HepG2 (cell line): ENCODE data around the gene NEURL4. TPM values are rescaled to one million over a fixed set of nuclear protein-coding genes. Genes with fewer than 3 reads are reported as not detected.

Source experiments
- DR1 ChIP-seq: sonication (generic); formaldehyde crosslinking; IDR thresholded peaks from 2 replicates; pipeline ENCODE4 v1.8.0; 2021; ENCODE audit warnings: mild to moderate bottlenecking, missing genetic modification reagents, inconsistent platforms
- HMGXB3 ChIP-seq: sonication (generic); formaldehyde crosslinking; IDR thresholded peaks from 2 replicates; pipeline ENCODE4 v1.4.0; 2020; ENCODE audit warnings: missing genetic modification reagents, borderline replicate concordance
- HNF1B ChIP-seq: sonication (generic); formaldehyde crosslinking; IDR thresholded peaks from 2 replicates; pipeline ENCODE4 v1.5.1; 2020; ENCODE audit warnings: mild to moderate bottlenecking, moderate library complexity, missing genetic modification reagents
- HNRNPK ChIP-seq: fragments of 200-400 bp; formaldehyde crosslinking; IDR thresholded peaks from 2 replicates; pipeline ENCODE4 v1.6.1; 2018; ENCODE audit warnings: low read length, low read depth, moderate library complexity, mild to moderate bottlenecking; ENCODE audit not compliant: poor library complexity, severe bottlenecking
- ISL2 ChIP-seq: sonication (generic); formaldehyde crosslinking; IDR thresholded peaks from 2 replicates; pipeline ENCODE4 v1.5.0; 2020; ENCODE audit warnings: missing genetic modification reagents
- NFE2L1 ChIP-seq: sonication (generic); formaldehyde crosslinking; IDR thresholded peaks from 2 replicates; pipeline ENCODE4 v1.4.0; 2020; ENCODE audit warnings: missing genetic modification reagents, mild to moderate bottlenecking, borderline replicate concordance
- ZNF17 ChIP-seq: sonication (generic); formaldehyde crosslinking; IDR thresholded peaks from 2 replicates; pipeline ENCODE4 v1.5.0; 2020; ENCODE audit warnings: mild to moderate bottlenecking, missing genetic modification reagents
- ZNF367 ChIP-seq: sonication (generic); formaldehyde crosslinking; IDR thresholded peaks from 2 replicates; pipeline ENCODE4 v1.4.0; 2020; ENCODE audit warnings: missing genetic modification reagents, borderline replicate concordance
- ZNF407 ChIP-seq: sonication (generic); formaldehyde crosslinking; IDR thresholded peaks from one replicate; pipeline ENCODE4 v1.5.1; 2020; ENCODE audit warnings: mild to moderate bottlenecking, missing genetic modification reagents; ENCODE audit errors: not compliant biosample characterization
- ZNF7 ChIP-seq: IDR thresholded peaks from 2 replicates; pipeline ENCODE4 v1.6.1; 2016; ENCODE audit warnings: missing biosample characterization, missing genetic modification reagents
- ZNF792 ChIP-seq: IDR thresholded peaks from 2 replicates; pipeline ENCODE4 v1.6.1; 2016
- polyA plus RNA-seq, 8 experiments: library from polyadenylated mRNA; depleted of rRNA in 3 of 8; stranded (reverse) in 7 of 8; unstranded in 1 of 8; fragments of >200 nt; fragmentation: Illumina TruSeq in 4 of 8; extraction: Trizol in 4 of 8; gene quantifications; 2 replicates each; pipeline versions ENCODE4 v1.2.1 to v1.2.3, GENCODE V29; 2011 to 2016; ENCODE audit warnings: low read depth in 4 of 8, missing spikeins in 1 of 8, mixed read lengths in 1 of 8; ENCODE audit not compliant: insufficient read depth in 1 of 8
- total RNA-seq, 5 experiments: library from RNA; depleted of rRNA; stranded (reverse); fragments of >200 nt; fragmentation: Illumina TruSeq; extraction: Trizol; gene quantifications; 2 replicates each; pipeline ENCODE4 v1.2.3, GENCODE V29; 2016; ENCODE audit warnings: low read depth in 1 of 5

NEURL4 gene
- total and polyA plus RNA-seq, 2 of the 13 experiments (the other 11 are each of a cell fraction or from before 2014, with no cell fraction given) = 14.8 to 15.7 TPM

GRCh38 chr17:7281074-7281952, 47.8 kb downstream of the NEURL4 start, which contains the start of gene SLC2A4 (continued):
- TF ChIP-seq ZNF407 (CRISPR knock-in tag) (no peak), HNF1B (CRISPR knock-in tag) (0 out of 2 replicates have a peak, but pooled peaks have one; percentile 46), ZNF17 (CRISPR knock-in tag) (no peak), DR1 (no peak), ZNF792 (CRISPR knock-in tag) (no peak), ZNF7 (no peak), HNRNPK (no peak), ZNF367 (CRISPR knock-in tag) (no peak), HMGXB3 (CRISPR knock-in tag) (no peak), NFE2L1 (CRISPR knock-in tag) (no peak), ISL2 (CRISPR knock-in tag) (no peak)
